Thoracic aorta (tissue), 2 donors: ENCODE measurements around the gene FAM107B. TPM values are rescaled to one million over a fixed set of nuclear protein-coding genes. Genes with fewer than 3 reads are reported as not detected.
A peak's percentile ranks its signal among the peaks of the same experiment; 100 is the strongest.

ENCODE experiments used
- ATAC-seq: fragments of 150-250 bp; one replicate; pipeline ENCODE4 v1.8.0; 2017; ENCODE audit warnings: low read depth; ENCODE audit not compliant: insufficient number of reproducible peaks, low FRiP score
- DNase-seq: peaks from one replicate; pipeline ENCODE4 v3.0.0-alpha.2; 2020; ENCODE audit warnings: low spot score
- H3K27ac ChIP-seq, 2 donors: fragments of 200-600 bp; sonication (generic); 1 replicate in 1 of 2; 2 replicates in 1 of 2; pipeline ENCODE4 v1.5.1; 2016; ENCODE audit warnings: mild to moderate bottlenecking in 2 of 2, moderate library complexity in 2 of 2
- H3K27me3 ChIP-seq: fragments of 200-600 bp; sonication (generic); replicated peaks from 2 replicates; pipeline ENCODE4 v1.6.0; 2016; ENCODE audit warnings: mild to moderate bottlenecking; ENCODE audit not compliant: insufficient read depth
- H3K36me3 ChIP-seq: fragments of 200-600 bp; sonication (generic); one replicate; pipeline ENCODE4 v1.5.1; 2016
- H3K4me1 ChIP-seq, 2 donors: fragments of 200-600 bp; sonication (generic); 1 replicate in 1 of 2; 2 replicates in 1 of 2; pipeline versions ENCODE4 v1.5.1 to v1.6.0; 2016; ENCODE audit warnings: low read depth in 2 of 2, mild to moderate bottlenecking in 1 of 2; ENCODE audit not compliant: control insufficient read depth in 1 of 2
- H3K4me3 ChIP-seq: fragments of 200-600 bp; sonication (generic); 2 replicates; pipeline ENCODE4 v1.5.1; 2016; ENCODE audit warnings: mild to moderate bottlenecking
- H3K9me3 ChIP-seq: fragments of 200-600 bp; sonication (generic); 2 replicates; pipeline ENCODE4 v1.5.1; 2016
- total RNA-seq, 2 donors: library from RNA; depleted of rRNA; stranded (reverse); fragments of >200 nt; gene quantifications; one replicate each; pipeline versions ENCODE4 v1.1.0 to v1.2.3, GENCODE V29; 2016
- TF ChIP-seq, protein P1 (sequence below): fragments of 200-600 bp; sonication (generic); IDR thresholded peaks from one replicate; pipeline ENCODE4 v1.5.1; 2019; ENCODE audit warnings: antibody characterized with exemption

Gene FAM107B
- total RNA-seq, 2 donors from 2014 or later: 33.6 to 50.6 TPM

DNA sequence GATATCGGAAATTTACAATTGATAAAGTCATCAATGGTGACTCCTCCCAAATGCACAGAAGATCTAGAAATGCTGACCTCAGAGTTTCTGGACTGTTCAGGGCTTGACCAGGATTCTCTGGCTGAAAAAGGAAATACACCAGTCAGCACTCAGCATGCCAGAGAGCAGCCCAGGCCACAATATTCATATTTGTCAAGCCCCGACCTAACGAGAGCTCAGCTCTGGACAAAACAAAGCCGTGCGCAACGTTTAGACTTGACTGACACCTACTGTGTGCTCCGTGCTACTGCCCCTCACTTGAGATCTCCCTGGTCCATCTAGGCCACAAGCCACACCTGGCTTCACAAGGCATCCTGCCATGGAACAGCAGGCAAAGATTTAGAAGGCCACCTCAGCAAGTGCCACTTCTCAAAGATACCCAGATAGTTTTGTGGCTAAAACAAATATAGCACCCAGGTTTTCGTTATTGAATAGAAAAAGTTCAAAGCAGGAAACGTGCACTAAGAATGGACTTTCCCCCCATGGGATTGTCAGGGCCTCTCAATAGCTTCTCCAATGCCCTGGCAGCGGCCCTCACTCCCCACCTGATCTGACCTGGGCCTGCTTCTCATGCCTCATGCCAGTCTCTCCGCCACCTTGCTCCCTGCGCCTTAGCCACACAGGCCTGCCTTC, 218.3 kb downstream of the FAM107B start:
- ATAC-seq (no peak), DNase-seq (no peak)
- Histone ChIP-seq H3K9me3 (no peaks in the 10 kb centered on the region), H3K36me3 (no peaks in the 10 kb centered on the region), H3K4me1 (peaks cover 17 to 44% of the 10 kb centered on the region in 2 donors), H3K27ac (peak overlapping the region; percentile 18 to 21), H3K4me3 (peak overlapping the region; percentile 11), H3K27me3 (no peaks in the 10 kb centered on the region)
- TF ChIP-seq, protein P1, sequence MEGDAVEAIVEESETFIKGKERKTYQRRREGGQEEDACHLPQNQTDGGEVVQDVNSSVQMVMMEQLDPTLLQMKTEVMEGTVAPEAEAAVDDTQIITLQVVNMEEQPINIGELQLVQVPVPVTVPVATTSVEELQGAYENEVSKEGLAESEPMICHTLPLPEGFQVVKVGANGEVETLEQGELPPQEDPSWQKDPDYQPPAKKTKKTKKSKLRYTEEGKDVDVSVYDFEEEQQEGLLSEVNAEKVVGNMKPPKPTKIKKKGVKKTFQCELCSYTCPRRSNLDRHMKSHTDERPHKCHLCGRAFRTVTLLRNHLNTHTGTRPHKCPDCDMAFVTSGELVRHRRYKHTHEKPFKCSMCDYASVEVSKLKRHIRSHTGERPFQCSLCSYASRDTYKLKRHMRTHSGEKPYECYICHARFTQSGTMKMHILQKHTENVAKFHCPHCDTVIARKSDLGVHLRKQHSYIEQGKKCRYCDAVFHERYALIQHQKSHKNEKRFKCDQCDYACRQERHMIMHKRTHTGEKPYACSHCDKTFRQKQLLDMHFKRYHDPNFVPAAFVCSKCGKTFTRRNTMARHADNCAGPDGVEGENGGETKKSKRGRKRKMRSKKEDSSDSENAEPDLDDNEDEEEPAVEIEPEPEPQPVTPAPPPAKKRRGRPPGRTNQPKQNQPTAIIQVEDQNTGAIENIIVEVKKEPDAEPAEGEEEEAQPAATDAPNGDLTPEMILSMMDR: no peak

DNA sequence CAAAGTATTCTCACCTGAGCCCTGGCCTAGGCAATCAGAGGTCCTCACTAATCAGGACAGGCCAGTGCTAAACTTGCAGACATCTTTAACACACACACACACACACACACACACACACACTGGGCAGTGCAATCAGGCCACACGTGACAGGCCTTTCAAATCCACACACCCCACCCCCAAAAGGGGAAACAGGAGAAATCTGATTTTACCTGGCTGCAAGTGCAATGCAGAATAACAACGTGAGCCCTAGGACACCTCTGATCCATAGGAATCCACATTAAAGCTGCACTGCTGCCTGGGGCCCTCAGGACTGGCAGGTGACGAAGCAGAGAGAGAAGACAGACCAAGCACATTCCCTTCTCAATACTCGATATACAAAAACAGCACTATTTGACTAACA, 218.9 kb downstream of the FAM107B start:
- Histone ChIP-seq H3K27me3 (no peaks in the 10 kb centered on the region), H3K27ac (peak overlapping the region; percentile 18 to 21), H3K9me3 (no peaks in the 10 kb centered on the region), H3K4me3 (peak overlapping the region; percentile 11), H3K4me1 (peaks cover 17 to 44% of the 10 kb centered on the region in 2 donors), H3K36me3 (no peaks in the 10 kb centered on the region)
- DNase-seq (no peak), ATAC-seq (no peak)
- TF ChIP-seq, protein P1: no peak

DNA sequence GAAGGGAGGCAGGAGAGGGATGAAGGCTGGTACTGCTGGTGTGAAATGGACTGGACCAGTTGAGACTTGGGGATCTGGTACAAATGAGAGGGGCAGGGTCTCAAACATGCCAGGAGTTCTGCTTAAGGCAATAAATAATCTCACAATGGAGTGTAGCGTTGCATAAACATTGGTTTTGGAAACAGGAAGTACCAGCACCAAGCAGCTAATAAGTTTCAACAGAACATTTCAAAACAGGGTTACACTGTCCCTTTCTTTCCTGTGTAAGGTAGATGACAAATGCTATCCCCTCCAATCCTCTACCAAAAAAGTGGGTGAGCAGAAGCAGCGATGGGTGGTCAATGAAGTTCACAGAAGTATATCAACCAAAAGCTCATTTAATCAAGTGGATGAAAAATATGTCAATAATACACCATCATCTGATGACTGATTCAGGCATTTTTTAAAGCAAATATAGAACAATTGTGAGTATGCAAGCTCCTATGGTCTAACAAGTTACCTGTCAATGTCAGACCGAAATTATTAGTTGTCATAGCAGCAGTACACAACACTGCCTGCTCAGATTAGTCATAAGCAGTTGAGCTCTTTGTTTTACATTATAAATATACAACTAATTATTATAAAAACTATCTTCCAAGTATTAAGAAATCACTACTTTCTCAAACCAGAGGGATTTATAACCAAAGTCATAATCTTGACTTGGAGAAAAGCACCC, 220.0 kb downstream of the FAM107B start:
- no peak for ATAC-seq

DNA sequence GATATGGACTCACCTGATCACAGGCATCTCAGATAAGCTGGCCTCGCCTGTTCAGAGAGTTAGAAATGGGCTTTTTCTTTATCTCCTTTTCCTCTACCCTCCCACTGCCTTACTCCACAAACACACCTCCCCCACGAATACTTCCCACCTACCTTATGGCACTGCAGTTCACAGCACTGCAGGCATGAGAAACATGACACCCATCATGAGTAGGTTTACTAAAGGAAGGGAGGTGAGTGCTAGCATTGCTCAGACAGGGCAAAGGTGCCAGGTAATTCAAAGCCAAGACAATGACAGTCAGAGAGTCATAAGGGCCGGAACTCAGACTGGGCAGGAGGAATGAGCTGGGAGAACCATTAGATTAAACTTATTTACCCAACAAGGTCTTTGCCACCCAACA, 220.6 kb downstream of the FAM107B start:
- Histone ChIP-seq H3K36me3 (no peaks in the 10 kb centered on the region), H3K4me3 (peak overlapping the region; percentile 1), H3K27ac (peak overlapping the region; percentile 38 to 66), H3K27me3 (no peaks in the 10 kb centered on the region), H3K9me3 (no peaks in the 10 kb centered on the region), H3K4me1 (peaks cover 17 to 51% of the 10 kb centered on the region in 2 donors)
- ATAC-seq: no peak
- DNase-seq: no peak
- TF ChIP-seq, protein P1: no peak

More for the DNA sequence above, 220.0 kb downstream of the FAM107B start:
- TF ChIP-seq, protein P1: no peak
- DNase-seq: no peak
- no peaks in the 10 kb centered on the region for H3K27me3 ChIP-seq
- no peaks in the 10 kb centered on the region for H3K36me3 ChIP-seq
- peak overlapping the region; percentile 38 to 66 for H3K27ac ChIP-seq
- no peak overlapping the region for H3K4me3 ChIP-seq
- no peaks in the 10 kb centered on the region for H3K9me3 ChIP-seq
- peaks cover 17 to 46% of the 10 kb centered on the region in 2 donors for H3K4me1 ChIP-seq

DNA sequence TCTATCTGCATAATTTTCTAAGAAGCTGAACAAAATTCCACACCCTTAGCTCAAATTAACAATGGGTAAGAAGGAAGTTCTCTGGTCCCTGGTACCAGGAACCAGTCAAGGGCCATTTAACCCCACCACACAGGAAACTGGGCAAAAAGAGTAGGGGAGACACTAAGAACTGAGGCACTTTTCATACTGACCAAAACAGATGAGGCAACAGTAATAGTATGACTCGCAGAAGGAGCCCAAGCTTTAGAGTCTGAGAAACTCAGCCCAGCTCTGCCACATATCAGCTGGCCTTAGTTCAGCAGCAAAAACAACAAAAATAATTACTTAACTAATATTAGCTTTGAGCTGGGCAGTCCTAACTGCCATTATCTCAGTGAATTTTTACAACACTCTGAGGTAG, 221.2 kb downstream of the FAM107B start:
- no peaks in the 10 kb centered on the region for H3K9me3 ChIP-seq
- no peaks in the 10 kb centered on the region for H3K36me3 ChIP-seq
- ATAC-seq: no peak
- peak overlapping the region; percentile 38 to 66 for H3K27ac ChIP-seq
- DNase-seq: no peak
- H3K4me1 ChIP-seq: peaks cover 17 to 56% of the 10 kb centered on the region in 2 donors
- no peaks in the 10 kb centered on the region for H3K27me3 ChIP-seq
- TF ChIP-seq, protein P1: no peak
- no peak overlapping the region for H3K4me3 ChIP-seq
